Measurements from ENCODE around the gene ISCA1.

Gene ISCA1

DNA sequence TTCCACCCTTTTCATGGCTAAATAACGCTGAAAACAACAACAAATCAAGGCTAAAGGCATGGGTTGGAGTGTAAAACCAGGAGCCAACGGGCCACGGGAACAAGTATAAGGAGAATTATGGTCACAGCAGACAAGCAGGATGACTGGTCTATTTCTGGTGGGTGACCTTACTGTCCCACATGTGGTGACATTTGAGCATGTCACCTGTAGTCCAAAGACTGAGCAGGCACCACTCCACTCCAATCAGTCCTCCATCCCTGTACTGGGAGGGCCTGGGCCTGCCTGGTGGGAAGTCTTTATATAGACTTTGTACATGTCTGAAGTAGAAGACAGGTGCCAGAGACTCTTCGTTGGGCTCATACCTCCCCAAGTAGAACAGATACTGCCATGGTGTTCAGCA is 59.7 kb downstream of the ISCA1 start:
- in situ Hi-C loops (cut with HindIII; ENCODE audit: low sequenced_read_pairs): no loop called here
- DNase-seq (ENCODE audit: low read depth): no peak
- no peak overlapping the region for H3K4me3 ChIP-seq (ENCODE audit: low read depth, low read length)
- TF ChIP-seq, protein P1, sequence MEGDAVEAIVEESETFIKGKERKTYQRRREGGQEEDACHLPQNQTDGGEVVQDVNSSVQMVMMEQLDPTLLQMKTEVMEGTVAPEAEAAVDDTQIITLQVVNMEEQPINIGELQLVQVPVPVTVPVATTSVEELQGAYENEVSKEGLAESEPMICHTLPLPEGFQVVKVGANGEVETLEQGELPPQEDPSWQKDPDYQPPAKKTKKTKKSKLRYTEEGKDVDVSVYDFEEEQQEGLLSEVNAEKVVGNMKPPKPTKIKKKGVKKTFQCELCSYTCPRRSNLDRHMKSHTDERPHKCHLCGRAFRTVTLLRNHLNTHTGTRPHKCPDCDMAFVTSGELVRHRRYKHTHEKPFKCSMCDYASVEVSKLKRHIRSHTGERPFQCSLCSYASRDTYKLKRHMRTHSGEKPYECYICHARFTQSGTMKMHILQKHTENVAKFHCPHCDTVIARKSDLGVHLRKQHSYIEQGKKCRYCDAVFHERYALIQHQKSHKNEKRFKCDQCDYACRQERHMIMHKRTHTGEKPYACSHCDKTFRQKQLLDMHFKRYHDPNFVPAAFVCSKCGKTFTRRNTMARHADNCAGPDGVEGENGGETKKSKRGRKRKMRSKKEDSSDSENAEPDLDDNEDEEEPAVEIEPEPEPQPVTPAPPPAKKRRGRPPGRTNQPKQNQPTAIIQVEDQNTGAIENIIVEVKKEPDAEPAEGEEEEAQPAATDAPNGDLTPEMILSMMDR (IDR thresholded peaks at IDR 0.05; ENCODE audit: low read depth, low read length, missing control alignments): no peak

- TF ChIP-seq, protein P1 (IDR thresholded peaks at IDR 0.05; ENCODE audit: low read depth, low read length, missing control alignments): no peak
- in situ Hi-C loops (cut with HindIII; ENCODE audit: low sequenced_read_pairs): no loop called here
- H3K4me3 ChIP-seq (ENCODE audit: low read depth, low read length): no peak overlapping the region
- no peak for DNase-seq (ENCODE audit: low read depth)
Measured at GRCh38 chr9:86219606-86220005, 62.7 kb downstream of the ISCA1 start.

DNA sequence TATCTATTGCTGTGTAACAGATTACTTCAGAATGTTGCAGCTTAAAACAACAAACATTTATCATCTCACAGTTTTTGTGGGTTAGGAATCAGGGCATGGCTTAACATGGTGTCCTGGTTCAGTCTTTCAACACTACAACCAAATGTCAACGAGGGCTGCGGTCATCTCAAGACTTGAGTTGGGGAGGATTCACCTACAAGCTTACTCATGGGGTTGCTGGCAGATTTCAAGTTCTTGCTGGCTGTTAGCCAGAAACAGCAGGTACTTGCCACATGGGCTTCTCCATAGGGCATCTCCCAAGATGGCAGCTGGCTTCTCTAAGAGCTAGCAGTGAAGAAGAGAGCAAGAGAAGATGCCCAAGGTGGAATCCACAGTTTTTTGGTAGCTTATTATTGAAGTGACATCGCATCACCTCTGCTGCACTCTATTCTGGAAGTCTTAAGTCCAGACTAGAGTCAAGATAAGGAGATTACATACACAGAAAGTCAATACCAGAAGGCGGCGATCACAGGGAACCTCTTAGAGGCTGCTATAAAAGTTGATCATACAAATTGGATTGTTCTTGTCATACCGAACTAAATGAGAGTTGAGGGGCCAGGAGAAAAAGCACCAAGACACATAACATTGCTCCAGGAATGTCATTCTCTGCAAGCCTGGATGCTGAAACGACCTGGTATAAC is 65.1 kb downstream of the ISCA1 start:
- no peak overlapping the region for H3K4me3 ChIP-seq (ENCODE audit: low read depth, low read length)
- TF ChIP-seq, protein P1 (IDR thresholded peaks at IDR 0.05; ENCODE audit: low read depth, low read length, missing control alignments): no peak
- in situ Hi-C loops (cut with HindIII; ENCODE audit: low sequenced_read_pairs): no loop called here
- no peak for DNase-seq (ENCODE audit: low read depth)
